NCI-H510A (cell line): Measurements from ENCODE around the gene OSBPL2.

Experiments used
- DNase-seq: peaks from one replicate; lab custom pipeline; 2025; lab: John Stamatoyannopoulos, UW

OSBPL2 gene

DNA sequence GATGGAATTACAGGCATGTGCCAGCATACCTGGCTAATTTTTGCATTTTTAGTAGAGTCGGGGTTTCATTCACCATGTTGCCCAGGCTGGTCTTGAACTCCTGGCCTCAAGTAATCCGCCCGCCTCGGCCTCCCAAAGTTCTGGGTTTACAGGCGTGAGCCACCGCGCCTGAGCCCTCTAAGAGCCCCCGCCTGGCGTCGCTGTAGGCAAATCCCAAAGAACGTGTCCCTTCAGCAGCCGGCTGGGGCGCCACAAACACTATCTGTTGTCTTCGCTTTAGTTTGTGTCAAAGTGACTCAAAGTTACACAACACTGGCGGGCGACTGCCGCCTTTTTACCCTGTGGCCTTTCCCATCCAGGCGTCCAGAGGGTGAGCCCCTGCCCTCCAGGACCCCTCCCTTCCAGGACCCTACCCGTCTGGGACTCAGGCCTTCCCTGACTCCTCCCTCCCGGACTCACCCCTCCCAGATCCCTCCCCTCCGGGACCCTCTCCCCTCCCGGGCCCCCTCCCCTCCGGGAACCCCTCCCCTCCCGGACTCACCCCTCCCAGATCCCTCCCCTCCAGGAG, 63.5 kb downstream of the OSBPL2 start:
- DNase-seq, result peak; percentile 89

GRCh38 chr20:62302341-62303061, 64.2 kb downstream of the OSBPL2 start, which contains the start of gene ADRM1:
ADRM1 (plus strand) TSS chr20:62302997; CDS start chr20:62303569, 572 bp downstream.
- peak; percentile 96 for DNase-seq

DNA sequence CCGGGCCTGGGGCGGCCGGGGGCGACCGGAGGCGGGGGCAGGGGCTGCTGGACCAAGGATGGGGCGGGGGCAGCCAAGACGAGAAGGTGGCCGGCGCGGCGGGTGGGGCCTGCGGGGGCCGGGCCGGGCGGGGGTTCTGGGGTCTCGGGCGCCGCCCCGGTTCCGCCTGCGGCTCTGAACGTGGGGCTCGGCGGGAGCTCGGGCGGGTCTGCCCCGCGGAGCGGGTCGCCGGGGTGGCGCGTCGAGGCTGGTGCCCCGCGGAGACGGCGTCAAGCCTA, 64.7 kb downstream of the OSBPL2 start:
- no peak for DNase-seq

- DNase-seq, result no peak
Observed at GRCh38 chr20:62303340-62304226, 65.3 kb downstream of the OSBPL2 start.

- DNase-seq, result no peak
Observed at GRCh38 chr20:62304331-62305148, 66.2 kb downstream of the OSBPL2 start.

DNA sequence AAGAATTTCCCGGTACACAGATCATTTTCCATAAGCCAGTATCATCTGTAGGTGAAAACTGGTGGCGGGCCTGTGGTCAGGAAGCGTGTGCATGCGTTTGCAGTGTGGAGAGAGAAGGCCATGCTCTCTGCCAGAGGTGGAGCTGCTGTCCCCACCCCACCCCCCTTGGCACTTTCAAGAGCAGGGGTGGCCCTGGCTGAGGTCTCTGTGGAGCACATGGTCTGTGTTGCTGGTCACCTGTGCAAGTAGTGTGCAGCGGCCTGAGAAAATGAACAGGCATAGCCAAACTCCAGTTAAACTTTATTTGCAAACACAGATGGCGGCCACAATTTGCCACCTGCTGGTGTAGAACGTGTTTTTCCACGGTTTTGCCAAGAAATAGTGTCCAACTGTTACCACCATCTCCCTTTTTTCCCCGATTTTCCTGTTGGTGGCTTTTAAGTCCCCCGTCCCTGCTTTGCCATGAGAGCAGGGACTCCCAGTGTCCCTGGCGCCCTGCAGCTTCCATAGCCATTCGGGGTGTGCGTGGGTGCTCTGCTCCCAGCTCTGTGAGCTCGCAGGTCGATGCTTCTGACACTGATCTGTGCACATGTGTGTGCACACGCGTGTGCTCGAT, 66.9 kb downstream of the OSBPL2 start:
- peak; percentile 12 for DNase-seq

DNA sequence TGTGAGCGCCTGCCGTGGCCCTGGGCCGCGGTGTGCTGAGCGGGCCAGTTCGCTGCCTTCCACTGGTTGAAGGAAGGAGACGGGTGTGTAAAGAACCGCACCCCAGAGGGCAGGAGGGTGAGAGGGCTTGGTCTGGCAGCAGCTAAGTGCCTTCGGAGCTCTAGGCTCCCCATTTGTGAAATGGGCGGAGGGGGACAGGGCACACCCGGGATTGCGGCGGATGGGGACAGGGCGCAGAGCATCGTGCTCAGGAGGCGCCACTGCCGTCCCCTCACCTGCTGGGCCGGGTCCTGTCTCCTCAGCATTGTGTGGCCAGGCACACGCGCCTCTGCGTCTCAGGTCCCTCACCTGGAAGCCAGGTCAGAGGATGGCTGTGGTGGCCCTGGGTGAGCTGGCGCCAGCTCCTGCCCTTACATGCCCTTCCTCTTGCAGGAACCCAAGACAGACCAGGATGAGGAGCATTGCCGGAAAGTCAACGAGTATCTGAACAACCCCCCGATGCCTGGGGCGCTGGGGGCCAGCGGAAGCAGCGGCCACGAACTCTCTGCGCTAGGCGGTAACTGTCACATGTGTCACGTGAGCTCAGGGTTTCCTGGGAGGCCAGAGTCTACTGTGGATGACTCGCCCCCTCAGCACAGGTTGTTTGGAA, 67.6 kb downstream of the OSBPL2 start:
- no peak for DNase-seq

GRCh38 chr20:62306414-62307187, 68.3 kb downstream of the OSBPL2 start:
- DNase-seq, result no peak

GRCh38 chr20:62307226-62308101, 69.1 kb downstream of the OSBPL2 start:
- no peak for DNase-seq

DNA sequence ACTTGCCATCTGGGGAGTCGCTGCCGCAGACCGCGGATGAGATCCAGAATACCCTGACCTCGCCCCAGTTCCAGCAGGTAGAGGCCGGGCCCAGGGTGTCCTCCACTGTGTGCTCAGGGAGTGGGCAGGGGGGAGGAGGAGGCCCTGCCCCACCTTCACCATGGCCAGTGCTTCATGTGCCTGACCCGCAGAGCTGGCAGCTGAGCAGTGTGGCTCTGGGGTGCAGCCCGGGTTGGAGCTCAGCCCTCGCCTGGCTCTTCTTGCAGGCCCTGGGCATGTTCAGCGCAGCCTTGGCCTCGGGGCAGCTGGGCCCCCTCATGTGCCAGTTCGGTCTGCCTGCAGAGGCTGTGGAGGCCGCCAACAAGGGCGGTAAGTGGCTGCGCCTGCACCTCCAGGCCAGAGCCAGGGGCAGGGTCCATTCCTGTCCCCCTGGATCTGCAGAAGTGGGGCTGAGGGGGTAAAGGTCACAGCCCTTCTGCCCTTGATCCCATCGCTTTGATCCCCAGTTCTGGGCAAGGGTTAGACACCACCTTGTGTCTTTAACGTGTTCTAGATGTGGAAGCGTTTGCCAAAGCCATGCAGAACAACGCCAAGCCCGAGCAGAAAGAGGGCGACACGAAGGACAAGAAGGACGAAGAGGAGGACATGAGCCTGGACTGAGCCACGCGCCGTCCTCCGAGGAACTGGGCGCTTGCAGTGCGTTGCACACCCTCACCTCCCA, 69.9 kb downstream of the OSBPL2 start:
- DNase-seq, result no peak

DNA sequence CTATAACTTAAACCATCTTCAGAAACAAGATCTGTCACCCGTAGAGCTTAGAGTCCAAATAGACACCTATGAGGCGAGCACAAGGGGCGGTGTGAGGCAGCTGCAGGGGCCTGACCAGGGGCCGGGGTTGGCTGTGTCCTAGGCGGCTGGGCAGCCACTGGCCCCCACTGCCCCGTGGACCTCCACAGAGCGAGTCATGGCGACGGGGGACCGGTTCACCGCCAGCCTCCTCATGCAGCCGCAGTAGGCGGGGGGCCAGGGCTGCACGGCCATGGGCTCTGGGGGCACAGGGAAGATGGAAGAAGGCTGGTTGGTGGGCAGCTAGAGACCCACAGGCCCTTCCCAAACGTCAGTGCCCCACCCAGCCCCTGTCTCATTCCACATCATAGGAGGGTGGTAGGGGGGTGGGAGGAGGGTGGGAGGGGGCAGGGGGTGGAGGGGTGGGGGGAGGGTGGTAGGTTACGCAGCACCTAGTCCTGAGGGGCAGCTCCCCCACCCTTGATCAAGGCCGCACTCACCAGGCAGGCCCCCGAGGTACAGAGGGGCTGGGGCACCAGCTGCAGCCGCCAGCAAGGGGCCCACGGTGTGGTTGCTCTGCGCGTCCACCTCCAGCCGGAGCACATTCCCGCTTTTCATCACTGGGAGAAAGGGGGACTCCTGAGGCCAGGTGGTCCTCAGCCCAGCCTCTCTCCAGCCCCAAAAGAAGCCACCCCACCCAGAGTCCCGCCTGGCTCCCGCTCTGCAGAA, 71.0 kb downstream of the OSBPL2 start:
- no peak for DNase-seq

DNA sequence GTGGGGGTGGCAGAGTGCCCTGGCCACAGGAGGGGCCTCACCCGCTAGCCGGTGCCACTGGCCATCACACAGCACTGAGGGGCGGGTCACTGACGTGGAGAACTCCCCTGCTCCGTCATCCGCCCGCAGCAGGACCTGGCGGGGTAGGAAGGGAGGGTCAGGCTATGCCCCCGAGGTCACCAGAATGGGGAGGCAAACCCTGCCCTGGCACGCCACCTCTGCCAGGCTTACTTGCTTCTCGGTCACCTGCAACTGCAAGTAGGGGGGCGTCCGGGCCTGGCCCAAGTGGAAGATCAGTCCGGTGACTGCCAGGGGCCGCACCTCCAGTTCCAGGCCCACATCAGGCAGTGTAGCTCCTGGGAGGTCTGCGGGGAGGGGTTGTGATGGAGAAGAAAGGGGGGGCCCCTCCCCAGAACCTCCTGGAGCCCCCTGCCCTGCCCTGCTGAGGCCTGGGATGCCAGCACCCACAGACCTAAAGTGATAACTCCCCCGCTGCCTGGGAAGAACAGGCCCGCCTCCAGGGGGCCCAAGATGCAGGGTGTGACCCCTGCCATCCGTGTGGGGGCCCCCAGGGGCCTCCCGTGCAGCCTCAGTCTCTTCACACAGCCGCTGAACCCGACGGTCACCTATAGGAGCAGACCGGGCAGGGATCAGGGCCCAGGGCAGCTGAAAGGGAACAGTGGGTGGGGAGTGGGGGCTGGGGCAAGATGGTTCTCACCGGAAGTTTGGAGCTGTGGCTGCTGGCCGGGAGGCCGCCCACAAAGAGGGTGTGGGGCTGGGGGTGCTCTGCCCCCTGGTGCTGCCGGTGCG, 71.8 kb downstream of the OSBPL2 start:
- no peak for DNase-seq

- DNase-seq, result no peak
Observed at GRCh38 chr20:62310757-62311121, 72.4 kb downstream of the OSBPL2 start.

GRCh38 chr20:62311150-62311549, 72.8 kb downstream of the OSBPL2 start:
- no peak for DNase-seq

GRCh38 chr20:62311832-62312661, 73.7 kb downstream of the OSBPL2 start:
- DNase-seq, result no peak

DNA sequence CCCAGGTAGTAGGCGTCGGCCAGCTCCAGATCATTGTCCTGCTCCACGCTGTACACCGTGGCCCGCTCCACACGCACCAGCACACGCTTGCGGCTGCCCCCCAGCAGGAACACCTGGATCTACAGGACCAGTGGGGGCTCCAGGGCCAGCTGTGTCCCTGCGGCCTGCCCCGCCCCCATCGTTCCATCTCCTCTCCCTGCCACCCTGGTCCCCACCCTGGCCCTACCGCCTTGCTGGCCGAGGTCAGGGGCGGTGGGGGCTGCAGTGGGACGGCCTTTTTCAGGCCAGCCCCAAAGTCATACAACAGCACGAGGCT, 74.3 kb downstream of the OSBPL2 start:
- no peak for DNase-seq

- no peak for DNase-seq
Observed at GRCh38 chr20:62313021-62313420, 74.7 kb downstream of the OSBPL2 start.
